HG02973 (cell line): ENCODE measurements around the gene NAPSA.

Experiments used
- ATAC-seq: cut with Tn5 transposase; IDR thresholded peaks from one replicate; pipeline ENCODE4 v1.9.1; 2021; ENCODE audit warnings: moderate library complexity; ENCODE audit not compliant: unreplicated experiment

The NAPSA gene

GRCh38 chr19:50318438-50318837 lies 47.0 kb downstream of the NAPSA start:
- no peak for ATAC-seq

GRCh38 chr19:50317115-50317514 lies 48.3 kb downstream of the NAPSA start:
- ATAC-seq: no peak

GRCh38 chr19:50315773-50316448 lies 49.5 kb downstream of the NAPSA start:
- no peak for ATAC-seq

- no peak for ATAC-seq
Measured at GRCh38 chr19:50314724-50315708, 50.4 kb downstream of the NAPSA start.

- no peak for ATAC-seq
Measured at GRCh38 chr19:50313812-50314536, 51.5 kb downstream of the NAPSA start.

- no peak for ATAC-seq
Measured at GRCh38 chr19:50312967-50313811, 52.2 kb downstream of the NAPSA start.

- ATAC-seq: no peak
Measured at GRCh38 chr19:50311723-50312635, 53.5 kb downstream of the NAPSA start.

GRCh38 chr19:50310759-50311465 lies 54.5 kb downstream of the NAPSA start:
- no peak for ATAC-seq

- ATAC-seq: no peak
Measured at GRCh38 chr19:50309396-50310125, 55.9 kb downstream of the NAPSA start.

GRCh38 chr19:50308991-50309390 lies 56.4 kb downstream of the NAPSA start:
- ATAC-seq: no peak
